Heart left ventricle (tissue), 16 donors: ENCODE results near the gene PPP1R14D. TPM values are rescaled to one million over a fixed set of nuclear protein-coding genes. Genes with fewer than 3 reads are reported as not detected.
A peak's percentile ranks its signal among the peaks of the same experiment; 100 is the strongest.

Experiments used
- ATAC-seq, 4 donors: fragments of 200-7000 bp; cut with Tn5 transposase; one replicate each; pipeline ENCODE4 v1.9.1; 2020 to 2022; ENCODE audit warnings: moderate library complexity in 4 of 4, mild to moderate bottlenecking in 3 of 4, moderate number of reproducible peaks in 1 of 4
- DNase-seq, 5 donors: peaks; one replicate each; pipeline ENCODE4 v3.0.0-alpha.2; 2020
- H3K27ac ChIP-seq, 12 donors: fragments of 200-600 bp; sonication (generic) in 4 of 12; one replicate each; pipeline versions ENCODE4 v1.5.0 to v1.8.0; 2016 to 2022; ENCODE audit warnings: mild to moderate bottlenecking in 2 of 12
- H3K27me3 ChIP-seq, 9 donors: fragments of 200-600 bp; sonication (generic) in 2 of 9; one replicate each; pipeline versions ENCODE4 v1.5.1 to v1.8.0; 2016 to 2022; ENCODE audit warnings: mild to moderate bottlenecking in 3 of 9
- H3K36me3 ChIP-seq, 9 donors: fragments of 200-600 bp; sonication (generic) in 2 of 9; one replicate each; pipeline versions ENCODE4 v1.5.0 to v1.8.0; 2018 to 2022; ENCODE audit warnings: mild to moderate bottlenecking in 2 of 9
- H3K4me1 ChIP-seq, 12 donors: fragments of 200-600 bp; sonication (generic) in 4 of 12; one replicate each; pipeline versions ENCODE4 v1.5.0 to v1.8.0; 2016 to 2022; ENCODE audit warnings: mild to moderate bottlenecking in 3 of 12
- H3K4me3 ChIP-seq, 12 donors: fragments of 200-600 bp; sonication (generic) in 4 of 12; one replicate each; pipeline versions ENCODE4 v1.5.0 to v1.8.0; 2017 to 2022; ENCODE audit warnings: mild to moderate bottlenecking in 9 of 12, moderate library complexity in 4 of 12
- H3K9me3 ChIP-seq, 12 donors: fragments of 200-600 bp; sonication (generic) in 4 of 12; one replicate each; pipeline versions ENCODE4 v1.5.0 to v1.8.0; 2016 to 2022; ENCODE audit warnings: mild to moderate bottlenecking in 1 of 12
- CTCF ChIP-seq, 12 donors: fragments of 200-600 bp; sonication (generic) in 4 of 12; IDR thresholded peaks; one replicate each; pipeline versions ENCODE4 v1.5.0 to v1.8.0; 2018 to 2022; ENCODE audit warnings: antibody characterized with exemption in 12 of 12, mild to moderate bottlenecking in 5 of 12
- POLR2A ChIP-seq, 2 donors: fragments of 450-650 bp; IDR thresholded peaks; one replicate each; pipeline ENCODE4 v1.6.1; 2017; ENCODE audit warnings: antibody characterized with exemption in 2 of 2, mild to moderate bottlenecking in 2 of 2, moderate library complexity in 2 of 2
- WGBS, 4 donors: extraction: QIAGEN DNeasy Blood & Tissue Kit in 2 of 4; methylation state at CpG; one replicate each; pipeline versions ENCODE4 v1.1.5 to v1.1.7; 2013 to 2018; 5-methylcytosine and 5-hydroxymethylcytosine counted together
- intact Hi-C, 10 donors: fragments of 100-400 bp; cut with DNase I; formaldehyde crosslinking; loops; one replicate each; pipeline versions ENCODE4 v1.11.1 to v1.14.2; 2022
- polyA plus RNA-seq, 2 donors: library from polyadenylated mRNA; stranded (reverse); fragments of 200-250 nt; gene quantifications; one replicate each; pipeline ENCODE4 v1.2.3, GENCODE V29; 2013
- total RNA-seq, 9 donors: library from RNA; depleted of rRNA in 2 of 9; stranded (reverse); fragments of >200 nt in 2 of 9; fragmentation: NEBNext Ultra II Directional in 3 of 9; extraction: Animal tissue kit (Norgen Biotek cat#: 25700) in 3 of 9; gene quantifications; one replicate each; pipeline versions ENCODE4 v1.1.0 to v1.2.4, GENCODE V29; 2016 to 2023
- donor health status: ischemic (EF 13 %, LVEDD 7.1; RV severe dilation, severe dysfunction).
- donor health status: healthy with polysubstance abuse.
- donor health status: DM: no; HTN: yes; CAD: no.
- donor health status: DM: no; HTN: no; CAD: no.
- donor health status: ischemic (EF 25% LVEDD 6.9; RV normal size, moderate dysfunction).
- donor health status: ischemic (EF 25% LVEDD 5.7; RV mildly dilated, moderate dysfunction).
- donor health status: healthy.
- donor health status: DM: yes; HTN: yes; CAD: no.
- donor health status: ischemic (EF 35%, LVEDD 5.7; RV mildly dilated, moderate dysfunction).
- donor health status: nonischemic (EF 11% LVEDD 7.7; RV severe dilation, severe dysfunction).
- donor health status: DM: yes; HTN: yes; CAD: no.
- donor health status: PGD.
- donor health status: ischemic (EF 29% LVEDD 5.4; RV normal size, mild dysfunction).
- donor health status: nonischemic (EF 23%, LVEDD 6.1; RV moderate dilation, normal function).

Gene PPP1R14D
- total and polyA plus RNA-seq, 11 donors = not detected

GRCh38 chr15:40859206-40859851 lies 30.8 kb upstream of the PPP1R14D start:
- WGBS, 4 donors = 43 to 48% (median 46%) methylated on average over 17 to 18 of the region's 18 CpGs
- Histone ChIP-seq H3K4me3 (no peak overlapping the region), H3K27me3 (peaks cover 0 to 20% (median 0%) of the 10 kb centered on the region in 9 donors), H3K36me3 (no peaks in the 10 kb centered on the region), H3K27ac (no peak overlapping the region), H3K9me3 (no peaks in the 10 kb centered on the region), H3K4me1 (peaks cover 0 to 11% (median 0%) of the 10 kb centered on the region in 12 donors)
- ATAC-seq (peak in 3 of 4 donors; percentile 48 to 66 (median 61)), DNase-seq (peak; percentile 54 to 78 (median 59))
- intact Hi-C loops = loop anchor here in 9 of 10 donors (2.0 to 10.0 kb wide), 8 partner anchors 33 to 328 kb away; partner anchors contain the start of gene VPS18 (in 4 of the 9)
- no peak for TF ChIP-seq POLR2A (IDR thresholded peaks at IDR 0.05)
- TF ChIP-seq CTCF (IDR thresholded peaks at IDR 0.05) = peak; percentile 44 to 74 (median 68)

GRCh38 chr15:40858706-40859105 lies 30.2 kb upstream of the PPP1R14D start:
- H3K9me3 ChIP-seq = no peaks in the 10 kb centered on the region
- TF ChIP-seq POLR2A (IDR thresholded peaks at IDR 0.05) (no peak), CTCF (IDR thresholded peaks at IDR 0.05) (no peak)
- 68 to 73% (median 70%) methylated on average over 10 of the region's 10 CpGs for WGBS, 4 donors
- ATAC-seq = no peak
- peaks cover 0 to 11% (median 0%) of the 10 kb centered on the region in 12 donors for H3K4me1 ChIP-seq
- intact Hi-C loops = loop anchor here in 9 of 10 donors (2.0 to 10.0 kb wide), 8 partner anchors 34 to 329 kb away; partner anchors contain the start of gene VPS18 (in 4 of the 9)
- H3K36me3 ChIP-seq = no peaks in the 10 kb centered on the region
- H3K4me3 ChIP-seq = no peak overlapping the region
- no peak overlapping the region for H3K27ac ChIP-seq
- H3K27me3 ChIP-seq = peaks cover 0 to 20% (median 0%) of the 10 kb centered on the region in 9 donors
- no peak for DNase-seq

- intact Hi-C loops = loop anchor here (2.0 to 10.0 kb wide), 8 partner anchors 35 to 330 kb away; partner anchors contain the start of gene VPS18 (in 4 of the 10)
- DNase-seq (peak; percentile 53 to 87 (median 63)), ATAC-seq (peak; percentile 60 to 90 (median 82))
- H3K36me3 ChIP-seq = no peaks in the 10 kb centered on the region
- WGBS, 4 donors = 28 to 37% (median 32%) methylated on average over 12 to 15 of the region's 15 CpGs
- peaks cover 0 to 11% (median 0%) of the 10 kb centered on the region in 12 donors for H3K4me1 ChIP-seq
- H3K9me3 ChIP-seq = no peaks in the 10 kb centered on the region
- H3K4me3 ChIP-seq = no peak overlapping the region
- H3K27me3 ChIP-seq = peaks cover 0 to 20% (median 0%) of the 10 kb centered on the region in 9 donors
- H3K27ac ChIP-seq = no peak overlapping the region
- TF ChIP-seq POLR2A (IDR thresholded peaks at IDR 0.05) (no peak), CTCF (IDR thresholded peaks at IDR 0.05) (peak; percentile 89 to 95 (median 92))
Observed at GRCh38 chr15:40857601-40858341, 29.3 kb upstream of the PPP1R14D start.

- no peaks in the 10 kb centered on the region for H3K9me3 ChIP-seq
- no peak for DNase-seq
- peaks cover 0 to 20% (median 0%) of the 10 kb centered on the region in 9 donors for H3K27me3 ChIP-seq
- 71 to 78% (median 73%) methylated on average over 7 to 8 of the region's 8 CpGs for WGBS, 4 donors
- H3K4me1 ChIP-seq = peaks cover 0 to 11% (median 0%) of the 10 kb centered on the region in 12 donors
- intact Hi-C loops = loop anchor here in 9 of 10 donors (2.0 to 10.0 kb wide), 8 partner anchors 36 to 331 kb away; partner anchors contain the start of gene VPS18 (in 4 of the 9)
- H3K36me3 ChIP-seq = no peaks in the 10 kb centered on the region
- ATAC-seq = no peak
- TF ChIP-seq CTCF (IDR thresholded peaks at IDR 0.05) (no peak), POLR2A (IDR thresholded peaks at IDR 0.05) (no peak)
- no peak overlapping the region for H3K27ac ChIP-seq
- H3K4me3 ChIP-seq = no peak overlapping the region
Observed at GRCh38 chr15:40856746-40857145, 28.2 kb upstream of the PPP1R14D start.
